NCI-H2107 treated with DMSO at 0.1 percent for 48 hours (cell line): ENCODE measurements around the gene IL22RA1.

Source experiments
- DNase-seq: peaks from one replicate; lab custom pipeline; 2025; ENCODE audit not compliant: unreplicated experiment; lab: John Stamatoyannopoulos, UW

IL22RA1 gene

GRCh38 chr1:24117132-24117531, 25.8 kb downstream of the IL22RA1 start:
- no peak for DNase-seq

GRCh38 chr1:24114753-24115152, 28.2 kb downstream of the IL22RA1 start:
- no peak for DNase-seq

DNA sequence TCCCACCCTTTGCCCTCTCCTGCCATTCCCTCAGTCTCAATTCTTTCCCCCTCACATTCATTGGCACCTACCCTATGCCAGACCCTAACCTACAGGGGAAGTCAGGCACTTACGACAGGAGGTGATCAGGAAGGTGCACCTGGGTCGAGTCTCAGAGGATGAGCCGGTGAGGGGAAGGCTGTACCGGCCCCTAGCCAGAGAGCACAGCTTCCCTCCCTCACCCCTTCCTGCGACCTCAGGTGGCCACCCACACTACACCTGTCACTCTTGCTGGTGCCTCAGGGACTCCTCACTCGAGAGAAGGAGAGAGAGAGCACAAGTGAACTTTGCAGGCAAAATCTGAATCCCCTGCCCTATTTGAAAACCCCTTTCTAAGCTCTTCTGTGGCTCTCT, 29.3 kb downstream of the IL22RA1 start:
- no peak for DNase-seq

DNA sequence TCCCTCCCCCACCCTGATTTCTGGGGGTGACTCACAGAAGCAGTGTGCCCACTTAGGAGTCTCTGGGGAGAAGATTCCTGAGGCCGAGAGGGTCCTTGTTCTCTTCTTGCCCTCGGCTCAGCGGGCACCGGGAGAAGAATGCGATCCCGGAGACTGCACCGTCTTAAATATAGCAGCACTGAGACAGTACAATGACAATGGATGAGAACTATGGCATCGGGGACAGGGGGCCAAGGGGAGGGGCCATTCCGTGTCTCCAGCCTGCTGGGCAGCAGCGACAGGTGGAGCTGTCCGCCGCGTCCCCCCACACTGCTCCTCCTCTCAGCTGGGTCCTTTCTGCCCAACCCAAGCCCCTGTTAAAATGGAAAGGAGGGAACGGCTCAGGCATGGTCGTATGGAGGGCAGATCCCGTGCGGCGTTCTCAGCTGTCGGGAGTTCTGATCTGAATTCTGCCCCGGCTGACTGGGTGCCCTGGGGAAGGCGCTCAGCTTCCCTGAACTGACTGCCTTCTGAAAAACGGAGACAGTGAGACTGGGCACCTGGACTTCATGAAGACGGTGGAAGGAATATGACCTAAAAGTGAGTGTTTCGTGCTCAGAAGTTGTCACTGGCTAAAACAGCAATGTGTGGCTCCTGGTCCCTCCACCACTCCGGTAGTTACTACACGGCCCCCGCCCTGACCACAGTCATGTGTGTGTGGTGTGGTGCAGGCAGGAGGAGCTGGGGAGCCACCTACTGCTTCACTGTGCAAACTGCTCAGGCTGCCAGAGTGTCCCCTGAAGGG, 30.8 kb downstream of the IL22RA1 start, which contains the start of gene MYOM3:
Gene MYOM3 (minus strand): TSS at position 140 of the 784 bp plus-strand sequence. CDS start 3,499 bp downstream, outside the sequence.
- DNase-seq: peak; percentile 43

- no peak for DNase-seq
These were observed 31.5 kb downstream of the IL22RA1 start for GRCh38 chr1:24111262-24111995.

- DNase-seq: no peak
These were observed 32.2 kb downstream of the IL22RA1 start for GRCh38 chr1:24110642-24111261.

DNA sequence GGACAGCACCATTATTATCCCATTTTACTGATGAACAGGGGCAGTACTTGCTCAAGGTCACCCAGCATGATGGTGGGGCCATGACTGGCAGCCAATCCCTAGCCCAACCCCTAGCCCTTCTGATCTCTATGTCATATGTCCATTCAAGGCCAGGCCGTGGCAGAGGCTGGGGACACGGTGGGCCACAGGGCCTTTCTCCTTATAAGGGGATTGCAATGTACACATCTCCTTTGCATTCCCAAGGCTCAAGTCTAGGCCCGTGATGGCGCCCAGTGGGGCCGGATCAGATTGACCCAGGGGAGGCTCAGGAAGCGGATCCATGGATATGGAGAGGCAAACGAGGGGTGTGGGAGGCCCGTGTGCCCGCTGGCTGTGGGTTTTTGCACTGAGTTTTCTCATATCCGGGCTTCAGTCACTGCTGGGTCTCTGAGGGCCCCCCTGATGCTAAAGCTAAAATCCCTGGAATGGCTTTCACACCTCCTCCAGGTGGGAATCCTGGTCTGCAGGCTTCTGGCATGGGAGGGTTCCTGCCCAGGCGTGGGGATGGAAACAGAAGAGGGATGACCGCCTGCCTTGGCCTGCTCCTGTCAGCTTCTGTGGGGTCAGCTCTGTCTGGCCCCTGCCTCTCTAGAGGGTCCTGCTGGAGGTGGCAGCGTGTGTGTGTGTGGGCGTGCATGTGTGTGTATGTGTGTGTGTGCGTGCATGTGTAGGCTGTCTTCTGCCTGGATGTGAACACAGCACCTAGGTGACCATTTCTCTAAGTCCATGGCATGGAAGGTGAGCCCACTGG, 33.1 kb downstream of the IL22RA1 start:
- no peak for DNase-seq

DNA sequence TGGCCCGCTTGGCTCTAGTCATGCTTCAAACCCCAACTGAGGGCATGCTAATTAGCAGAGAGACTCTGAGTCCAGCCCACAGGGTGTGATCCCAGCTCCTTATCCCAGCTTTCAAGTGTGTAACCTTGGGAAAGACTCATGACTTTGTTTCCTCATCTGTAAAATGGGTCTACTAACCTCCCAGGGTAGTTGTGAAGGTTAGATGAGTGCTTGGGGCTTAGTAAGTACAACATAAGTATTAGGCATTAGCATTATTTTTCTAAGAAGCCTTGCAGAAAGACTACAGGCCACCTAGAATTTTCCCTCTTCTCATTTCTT, 33.8 kb downstream of the IL22RA1 start:
- no peak for DNase-seq

GRCh38 chr1:24108334-24109165, 34.4 kb downstream of the IL22RA1 start:
- no peak for DNase-seq

- no peak for DNase-seq
These were observed 35.3 kb downstream of the IL22RA1 start for GRCh38 chr1:24107462-24108138.

DNA sequence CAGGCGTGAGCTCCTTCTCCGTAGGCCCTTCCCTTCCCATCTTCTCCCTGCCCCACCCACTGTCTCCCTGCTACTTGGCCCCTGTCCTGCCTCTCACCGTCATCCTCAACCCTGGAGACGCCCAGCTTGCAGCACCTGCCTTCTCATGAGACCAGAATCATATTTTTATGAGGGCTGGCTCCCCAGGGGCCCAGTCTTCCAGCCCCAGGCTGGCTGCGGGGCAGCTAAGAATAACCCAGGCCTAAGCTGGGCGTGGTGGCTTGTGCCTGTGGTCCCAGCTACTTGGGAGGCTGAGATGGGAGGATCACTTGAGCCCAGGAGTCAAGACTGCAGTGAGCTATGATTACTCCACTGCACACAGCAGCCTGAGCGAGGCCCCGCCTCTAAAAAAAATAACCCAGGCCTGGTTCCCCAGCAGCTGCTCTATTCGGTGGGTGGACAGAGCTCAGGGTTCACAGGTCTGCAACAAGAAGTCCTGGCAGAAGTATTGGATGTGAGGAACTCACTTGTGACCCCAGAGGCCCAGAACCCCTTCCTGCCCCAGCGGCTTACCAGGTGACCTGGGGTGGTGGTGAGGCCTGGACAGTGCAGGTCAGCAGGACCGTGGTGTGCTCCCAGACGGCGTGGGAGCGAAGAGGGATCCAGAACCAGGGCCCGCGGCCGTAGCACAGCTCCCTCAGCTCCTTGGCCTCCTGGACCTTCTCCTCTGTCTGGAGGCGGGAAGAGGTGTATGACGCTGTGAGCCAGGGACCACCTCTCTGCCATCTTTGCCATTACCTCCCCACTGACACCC, 37.4 kb downstream of the IL22RA1 start:
- DNase-seq: no peak

GRCh38 chr1:24104854-24105253, 38.1 kb downstream of the IL22RA1 start:
- no peak for DNase-seq

DNA sequence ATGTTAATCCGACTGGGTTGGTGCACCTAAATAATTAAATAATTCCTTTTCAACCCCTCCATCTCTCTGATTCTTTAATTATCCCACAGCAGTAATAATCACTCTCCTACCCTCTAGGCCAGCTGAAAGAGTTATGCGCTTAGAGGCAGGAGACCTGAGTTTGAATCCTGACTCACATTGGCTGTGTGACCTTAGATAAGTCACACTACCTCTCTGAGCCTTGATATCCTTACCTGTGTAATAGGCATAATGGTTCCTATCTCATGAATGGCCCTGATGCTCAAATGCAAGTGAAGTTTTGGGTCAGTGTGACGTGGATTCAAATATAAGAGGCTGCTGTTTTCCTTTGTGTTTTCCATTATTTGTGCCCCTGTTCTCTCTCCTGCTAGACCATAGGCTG, 39.1 kb downstream of the IL22RA1 start:
- DNase-seq: no peak

GRCh38 chr1:24103408-24103807, 39.5 kb downstream of the IL22RA1 start:
- DNase-seq: no peak

GRCh38 chr1:24102961-24103360, 40.0 kb downstream of the IL22RA1 start:
- DNase-seq: no peak

DNA sequence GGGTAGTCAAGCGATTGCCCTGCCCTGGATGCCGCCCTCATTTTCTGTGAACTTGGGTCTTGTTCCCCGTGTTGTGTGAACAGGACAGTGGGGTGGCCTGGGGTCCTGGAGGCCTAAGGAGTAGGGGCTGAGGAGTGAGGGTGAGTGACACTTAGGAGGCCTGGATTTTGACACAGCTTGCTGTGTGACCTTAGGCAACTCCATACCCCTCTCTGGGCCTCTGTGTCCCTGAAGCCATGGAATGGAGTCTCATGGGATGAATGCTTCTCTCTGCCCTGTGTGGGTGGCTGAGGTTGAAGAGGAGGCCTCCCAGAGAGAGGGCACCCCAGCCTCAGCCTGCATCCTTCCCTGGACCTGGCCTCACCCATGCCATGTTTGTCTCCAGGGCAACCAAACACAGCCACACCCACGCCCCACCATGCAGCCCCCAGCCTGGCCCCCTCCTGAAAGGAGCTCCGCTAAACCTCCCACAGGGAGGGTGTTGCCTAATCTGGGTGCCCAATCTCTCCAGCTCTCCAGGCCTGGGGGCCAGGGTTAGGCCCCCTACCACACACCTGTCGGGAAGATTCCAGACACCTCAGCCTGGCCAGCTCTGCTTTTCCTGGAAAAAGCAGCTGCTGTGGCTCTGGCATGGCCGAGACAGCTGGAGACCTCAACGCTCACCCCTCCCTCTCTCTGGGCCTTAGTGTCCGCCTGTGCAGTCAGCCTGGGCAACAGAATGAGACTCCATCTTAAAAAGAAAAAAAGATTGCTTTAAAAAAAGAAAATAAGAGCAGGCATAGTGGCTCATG, 40.9 kb downstream of the IL22RA1 start:
- DNase-seq: no peak

GRCh38 chr1:24100945-24101737, 41.8 kb downstream of the IL22RA1 start:
- peak; percentile 14 for DNase-seq
